ENCODE results near the gene CDYL2.

GRCh38 chr16:80587071-80587470 lies 217.3 kb downstream of the CDYL2 start:
- TF ChIP-seq, protein P1, sequence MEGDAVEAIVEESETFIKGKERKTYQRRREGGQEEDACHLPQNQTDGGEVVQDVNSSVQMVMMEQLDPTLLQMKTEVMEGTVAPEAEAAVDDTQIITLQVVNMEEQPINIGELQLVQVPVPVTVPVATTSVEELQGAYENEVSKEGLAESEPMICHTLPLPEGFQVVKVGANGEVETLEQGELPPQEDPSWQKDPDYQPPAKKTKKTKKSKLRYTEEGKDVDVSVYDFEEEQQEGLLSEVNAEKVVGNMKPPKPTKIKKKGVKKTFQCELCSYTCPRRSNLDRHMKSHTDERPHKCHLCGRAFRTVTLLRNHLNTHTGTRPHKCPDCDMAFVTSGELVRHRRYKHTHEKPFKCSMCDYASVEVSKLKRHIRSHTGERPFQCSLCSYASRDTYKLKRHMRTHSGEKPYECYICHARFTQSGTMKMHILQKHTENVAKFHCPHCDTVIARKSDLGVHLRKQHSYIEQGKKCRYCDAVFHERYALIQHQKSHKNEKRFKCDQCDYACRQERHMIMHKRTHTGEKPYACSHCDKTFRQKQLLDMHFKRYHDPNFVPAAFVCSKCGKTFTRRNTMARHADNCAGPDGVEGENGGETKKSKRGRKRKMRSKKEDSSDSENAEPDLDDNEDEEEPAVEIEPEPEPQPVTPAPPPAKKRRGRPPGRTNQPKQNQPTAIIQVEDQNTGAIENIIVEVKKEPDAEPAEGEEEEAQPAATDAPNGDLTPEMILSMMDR (IDR thresholded peaks at IDR 0.05; ENCODE audit: low read depth, low read length), result no peak
- no peak for TF ChIP-seq EZH2phosphoT487 (IDR thresholded peaks at IDR 0.05; ENCODE audit: low read depth)
